ENCODE measurements around the gene GNB1L. TPM values are rescaled to one million over a fixed set of nuclear protein-coding genes. Genes with fewer than 3 reads are reported as not detected.
A peak's percentile ranks its signal among the peaks of the same experiment; 100 is the strongest.

GNB1L gene
- total RNA-seq, 1 experiment from 2014 or later = 18.0 TPM

GRCh38 chr22:19857382-19857781, 2.7 kb upstream of the GNB1L start (continued):
- no peak for TF ChIP-seq CTCF (IDR thresholded peaks at IDR 0.05)
- no peak for TF ChIP-seq STAT6 (CRISPR knock-in tag; conservative IDR thresholded peaks at IDR 0.05; ENCODE audit: low read depth)
- no peak for TF ChIP-seq ETV6 (CRISPR knock-in tag; IDR thresholded peaks at IDR 0.05)
- TF ChIP-seq GABPB1 (CRISPR knock-in tag; IDR thresholded peaks at IDR 0.05) = no peak
- TF ChIP-seq IRF1 (CRISPR knock-in tag; IDR thresholded peaks at IDR 0.05) = no peak
- no peak for TF ChIP-seq TEAD4 (CRISPR knock-in tag; IDR thresholded peaks at IDR 0.05)

GRCh38 chr22:19855504-19856409, 1.1 kb upstream of the GNB1L start:
- Mint-ChIP-seq H3K4me1 (peaks cover 37% of the 10 kb centered on the region), H3K27ac (no peak overlapping the region; the same call in 1 of the 2 replicates), H3K9me3 (no peaks in the 10 kb centered on the region), H3K4me3 (peak overlapping the region; percentile 88), H3K27me3 (ENCODE audit: low read depth) (no peaks in the 10 kb centered on the region), H3K36me3 (peaks cover 9% of the 10 kb centered on the region)
- ATAC-seq (no peak), DNase-seq (ENCODE audit: low spot score) (peak; percentile 48)
- no peak for TF ChIP-seq NR1H2 (CRISPR knock-in tag; IDR thresholded peaks at IDR 0.05)
- TF ChIP-seq SMAD3 (CRISPR knock-in tag; IDR thresholded peaks at IDR 0.05; ENCODE audit: borderline replicate concordance) = no peak
- TF ChIP-seq RELA (CRISPR knock-in tag; IDR thresholded peaks at IDR 0.05; ENCODE audit: borderline replicate concordance) = no peak
- CTCF ChIA-PET = interaction anchor here (0.8 to 2.2 kb wide), 5 partner anchors 13 to 125 kb away, joined by 3 to 7 read pairs (median 4); no protein-coding TSS in a partner anchor
- POLR2A ChIA-PET = interaction anchor here (1.5 kb wide), 1 partner anchor 12 kb away, joined by 4 read pairs; no protein-coding TSS in a partner anchor

- CTCF ChIA-PET = interaction anchor here (0.9 to 1.5 kb wide), 4 partner anchors 13 to 124 kb away, joined by 3 to 10 read pairs (median 4); no protein-coding TSS in a partner anchor
- H3K4me1 Mint-ChIP-seq = peaks cover 37% of the 10 kb centered on the region
- no peaks in the 10 kb centered on the region for H3K9me3 Mint-ChIP-seq
- DNase-seq (ENCODE audit: low spot score) = peak; percentile 22
- POLR2A ChIA-PET = interaction anchor here (0.6 to 1.5 kb wide), 4 partner anchors 10 to 123 kb away, joined by 3 to 4 read pairs (median 4); no protein-coding TSS in a partner anchor
- H3K27ac Mint-ChIP-seq = peak overlapping the region; percentile 21
- no peak; the same call in 1 of the 2 replicates for ATAC-seq
- peak overlapping the region; percentile 88 for H3K4me3 Mint-ChIP-seq
- H3K27me3 Mint-ChIP-seq (ENCODE audit: low read depth) = no peaks in the 10 kb centered on the region
- peaks cover 22% of the 10 kb centered on the region for H3K36me3 Mint-ChIP-seq
- TF ChIP-seq KAT7 (CRISPR knock-in tag; IDR thresholded peaks at IDR 0.05; ENCODE audit: borderline replicate concordance) = 0 out of 2 replicates have a peak, but pooled peaks have one; percentile 56
- TF ChIP-seq NR1H2 (CRISPR knock-in tag; IDR thresholded peaks at IDR 0.05) = no peak
- peak; percentile 33; the same call in 1 of the 2 replicates for TF ChIP-seq JUN (CRISPR knock-in tag; IDR thresholded peaks at IDR 0.05)
Measured at GRCh38 chr22:19853879-19854777, 546 bp downstream of the GNB1L start.

Data from WTC11 (cell line).